ELF-1 (cell line): Measurements from ENCODE around the gene TSPAN16.
"Not testable (repeated sequence)": the region's sequence is repeated elsewhere in the genome, so short reads cannot be mapped to it uniquely, and the experiment has no call there.

Source experiments
- DNase-seq: peaks from one replicate; pipeline ENCODE4 v3.0.0-alpha.2; 2016; ENCODE audit warnings: low read depth, low spot score

TSPAN16 gene

DNA sequence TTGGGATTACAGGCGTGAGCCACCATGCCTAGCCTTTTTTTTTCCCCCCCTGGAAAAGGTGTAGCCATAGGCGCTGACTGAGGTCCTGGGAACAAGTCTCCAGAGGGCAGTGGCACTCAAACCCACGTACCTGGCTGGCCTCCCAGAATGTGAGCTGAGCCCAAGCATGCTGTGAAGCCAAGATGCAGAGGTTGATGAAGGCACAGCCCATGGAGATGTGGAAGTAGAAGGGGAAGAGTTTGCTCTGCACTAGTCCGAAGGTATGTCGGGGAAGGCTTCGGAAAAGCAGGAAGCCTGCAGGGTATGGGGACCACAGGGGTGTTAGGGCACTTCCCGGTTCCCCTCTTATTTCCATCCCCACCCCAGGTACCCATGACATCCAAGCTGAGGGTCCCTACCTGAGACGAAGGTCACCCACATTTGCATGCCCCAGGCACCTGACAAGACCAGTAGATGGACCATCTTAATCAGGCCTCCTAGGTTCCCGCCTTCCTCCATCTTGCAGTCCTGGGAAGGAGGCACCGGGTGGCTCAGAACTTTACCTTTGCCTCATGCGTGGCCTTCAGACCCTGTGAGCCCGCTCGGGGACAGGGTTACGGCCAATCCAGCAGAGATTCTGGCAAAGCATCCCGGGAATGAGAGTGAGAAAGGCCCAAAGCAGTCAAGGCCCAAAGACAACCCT, 49.3 kb downstream of the TSPAN16 start:
- no peak for DNase-seq

DNA sequence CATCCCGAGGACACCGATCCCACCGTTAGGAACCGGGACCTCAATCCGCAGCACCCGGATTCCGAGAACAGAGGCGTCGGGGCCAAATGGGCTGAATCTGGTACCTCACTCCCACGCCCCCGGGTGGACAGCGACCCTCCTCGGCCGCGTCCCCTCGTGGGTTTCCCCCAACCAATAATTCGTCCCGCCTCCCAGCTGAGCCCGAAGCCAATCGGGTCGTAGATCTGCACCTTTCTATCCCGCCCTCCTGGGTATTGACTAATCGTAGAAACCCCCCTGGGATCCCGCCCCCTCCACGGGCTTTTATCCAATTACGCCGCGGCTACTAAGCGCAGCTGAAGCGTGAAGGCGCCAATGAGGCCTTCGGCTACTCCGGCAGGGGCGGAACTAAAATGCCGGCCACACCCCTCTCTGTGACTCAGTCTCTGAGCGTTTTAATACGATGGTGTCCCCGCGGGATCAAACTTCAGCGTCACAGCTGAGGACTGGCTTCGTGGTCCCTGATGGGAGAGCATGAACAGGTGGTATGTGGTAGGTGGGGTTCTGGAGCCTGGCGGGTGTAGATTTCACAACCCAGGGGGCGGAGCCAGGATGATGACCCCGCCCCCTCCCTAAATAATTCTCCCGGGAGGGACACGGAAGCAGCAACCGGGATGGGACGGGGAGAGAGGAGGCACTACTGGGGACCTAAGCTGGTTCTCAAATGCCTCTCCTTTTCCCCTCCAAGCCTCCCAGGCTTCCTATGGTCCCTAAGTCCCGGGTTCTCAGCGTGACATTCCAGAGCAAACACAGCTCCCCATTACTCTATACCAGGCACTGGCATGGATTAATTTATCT, 50.4 kb downstream of the TSPAN16 start, which contains the start of the genes CCDC159 and TMEM205:
CCDC159 (plus strand) TSS at position 416 of the 837 bp plus-strand sequence; CDS start at position 504, 88 bp downstream.
TMEM205 (minus strand) TSS at position 165 of the 837 bp plus-strand sequence. CDS start 649 bp downstream, outside the sequence.
- DNase-seq = peak; percentile 99

DNA sequence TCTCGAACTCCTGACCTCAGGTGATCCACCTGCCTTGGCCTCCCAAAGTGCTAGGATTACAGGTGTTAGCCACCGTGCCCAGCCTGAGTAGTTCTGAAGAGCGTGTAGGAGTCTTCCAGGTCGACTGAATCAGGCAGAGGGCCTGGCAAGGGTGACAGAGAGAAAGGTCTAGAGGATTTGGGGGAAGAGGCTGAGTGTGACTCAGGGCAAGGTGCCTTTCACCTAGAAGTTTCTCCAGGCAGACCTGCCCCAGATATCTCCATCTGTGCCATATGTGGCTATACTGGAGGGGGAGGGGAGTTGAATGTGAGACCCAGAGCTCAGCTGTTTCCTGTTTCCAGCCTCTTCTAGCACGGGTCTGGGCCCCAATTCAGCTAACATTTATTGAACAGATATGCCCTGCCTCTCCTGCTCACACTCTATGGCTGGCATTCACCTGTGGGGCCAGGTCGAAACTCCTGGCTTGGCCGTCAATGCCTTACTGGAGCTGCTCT, 51.6 kb downstream of the TSPAN16 start:
- DNase-seq = no peak

DNA sequence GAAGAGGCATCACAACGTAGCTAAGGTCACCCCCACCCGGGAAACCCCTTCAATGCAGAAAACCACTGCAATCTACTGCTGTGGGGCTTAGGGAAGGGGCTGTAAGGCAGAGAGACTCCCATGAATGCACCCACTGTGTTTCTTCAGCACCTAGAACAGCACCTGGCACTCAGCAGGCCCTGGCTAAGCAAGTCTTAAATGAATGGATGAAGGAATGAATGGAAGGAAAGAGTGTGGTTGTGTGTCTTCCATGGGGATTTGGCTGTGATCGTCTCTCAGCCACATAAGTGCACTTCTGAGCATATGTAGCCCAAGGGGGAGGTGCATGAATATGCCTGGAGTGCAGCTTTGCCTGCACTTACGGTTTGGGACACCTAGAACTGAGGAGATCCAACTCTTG, 53.2 kb downstream of the TSPAN16 start:
- DNase-seq = no peak

DNA sequence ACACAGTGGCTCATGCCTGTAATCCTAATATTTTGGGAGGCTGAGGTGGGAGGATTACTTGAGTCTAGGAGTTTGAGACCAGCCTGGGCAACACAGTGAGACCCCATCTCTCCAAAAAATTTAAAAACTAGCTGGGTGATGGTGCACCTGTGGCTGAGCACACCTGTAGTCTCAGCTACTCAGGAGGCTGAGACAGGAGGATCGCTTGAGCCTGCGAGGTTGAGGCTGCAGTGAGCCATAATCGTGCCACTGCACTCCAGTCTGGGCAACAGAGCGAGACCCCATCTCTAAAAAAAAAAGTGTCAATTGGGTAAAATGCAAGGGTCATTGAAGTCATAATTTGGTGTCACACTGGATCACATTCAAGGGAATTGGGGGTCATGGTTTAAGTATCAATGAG, 58.1 kb downstream of the TSPAN16 start:
- DNase-seq = not testable (repeated sequence)

DNA sequence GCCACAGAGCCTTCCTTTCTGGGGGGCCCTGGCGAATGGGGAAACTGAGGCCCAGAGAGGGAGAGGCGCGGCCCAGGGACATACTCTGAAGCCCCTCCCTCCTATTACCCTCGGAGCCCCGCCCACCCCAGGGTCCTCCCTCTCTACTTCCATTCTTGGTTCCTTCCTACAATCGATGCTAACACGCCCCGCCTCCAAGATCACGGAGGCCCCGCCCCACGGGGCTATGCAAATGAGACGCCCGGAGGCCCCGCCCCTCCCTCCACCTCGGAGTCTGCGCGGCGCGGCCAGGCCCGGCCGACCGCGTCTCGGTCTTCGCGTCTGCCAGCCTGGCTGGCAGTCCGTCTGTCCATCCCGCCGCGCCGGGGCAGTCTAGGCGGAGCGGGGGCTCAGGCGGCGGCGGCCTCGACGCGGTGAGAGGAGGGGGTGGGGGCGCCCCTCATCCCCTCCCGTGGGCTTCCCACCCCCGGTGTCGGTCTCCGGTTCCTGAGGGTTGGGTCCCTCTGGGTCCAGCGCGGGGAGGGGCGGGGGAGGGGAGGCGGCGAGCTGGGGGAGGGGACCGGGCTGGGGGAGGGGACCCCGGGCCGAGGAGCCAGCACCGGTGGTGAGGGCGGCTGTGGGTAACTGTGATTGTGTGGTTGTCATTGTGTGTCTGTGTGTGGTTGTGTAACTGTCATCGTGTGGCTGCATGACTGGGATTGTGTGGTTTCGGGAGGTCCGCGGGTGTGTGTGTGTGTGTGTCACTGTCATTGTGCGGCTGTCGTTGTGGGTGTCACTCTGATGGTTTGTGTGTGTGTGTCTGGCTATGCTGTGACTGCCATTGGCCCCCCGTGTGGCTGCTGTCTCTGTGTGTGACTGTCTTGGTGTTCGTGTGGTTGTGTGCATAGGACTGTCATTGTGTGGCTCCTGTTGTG, 59.5 kb downstream of the TSPAN16 start, which contains the start of gene PLPPR2:
PLPPR2 (plus strand) TSS at position 273 of the 914 bp plus-strand sequence. CDS start 2,242 bp downstream, outside the sequence.
- peak; percentile 91 for DNase-seq

DNA sequence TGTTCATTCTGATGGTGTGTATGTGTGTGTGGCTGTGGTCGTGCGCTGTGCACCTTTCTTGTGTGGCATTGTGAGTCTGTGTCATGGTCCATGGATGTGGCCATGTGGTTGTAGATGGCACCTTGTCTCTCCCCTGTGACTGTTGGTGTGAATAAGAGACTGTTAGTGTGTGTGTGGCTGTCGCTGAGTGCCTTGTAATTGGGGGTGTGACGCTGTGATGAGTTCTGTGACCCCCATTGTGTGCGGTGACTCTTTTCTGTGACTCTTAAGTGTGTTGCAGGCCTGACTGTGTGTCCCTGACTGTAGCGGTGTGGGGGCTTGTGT, 60.1 kb downstream of the TSPAN16 start:
- no peak for DNase-seq

DNA sequence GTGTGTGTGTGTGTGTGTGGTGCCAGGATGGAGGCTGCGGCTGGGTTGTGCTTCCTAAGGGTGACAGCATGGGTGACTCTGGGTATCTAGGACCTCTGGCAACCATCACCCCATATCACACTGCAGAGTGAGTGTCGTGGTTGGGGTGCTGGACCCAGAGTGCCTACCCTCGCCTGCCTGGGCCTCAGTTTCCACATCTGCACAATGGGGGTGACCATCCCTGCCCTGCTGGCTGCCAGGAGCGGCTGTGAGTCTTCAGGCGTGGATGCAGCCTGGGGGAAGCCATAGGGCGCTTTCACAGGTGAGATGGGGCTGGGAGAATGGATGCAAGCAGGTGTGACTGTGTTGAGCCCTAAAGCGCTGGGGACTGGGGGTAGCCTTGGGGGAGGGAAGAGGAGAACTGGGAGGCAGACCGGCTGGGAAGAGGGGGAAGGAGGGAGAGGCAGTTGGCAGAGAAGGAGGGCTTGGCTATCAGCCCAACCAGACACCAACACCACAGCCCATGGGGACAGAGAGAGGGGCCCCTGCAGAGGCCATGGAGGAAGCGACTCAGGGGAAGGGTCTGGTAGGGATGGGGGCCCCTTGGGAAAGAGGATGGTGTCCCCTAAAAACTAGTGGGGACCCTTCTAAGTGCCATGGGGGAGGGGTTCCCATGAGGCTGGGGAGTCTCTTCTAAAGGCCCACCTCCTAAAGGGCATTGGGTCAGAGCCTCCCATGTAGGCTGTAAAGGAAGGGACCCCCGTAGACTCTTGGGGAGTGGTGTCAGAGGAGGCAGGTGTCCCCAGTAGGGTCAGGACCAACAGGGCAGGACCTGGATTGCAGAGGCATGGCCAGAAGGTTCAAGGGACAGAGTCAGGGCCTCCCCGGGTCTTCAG, 61.0 kb downstream of the TSPAN16 start:
- DNase-seq = no peak

DNA sequence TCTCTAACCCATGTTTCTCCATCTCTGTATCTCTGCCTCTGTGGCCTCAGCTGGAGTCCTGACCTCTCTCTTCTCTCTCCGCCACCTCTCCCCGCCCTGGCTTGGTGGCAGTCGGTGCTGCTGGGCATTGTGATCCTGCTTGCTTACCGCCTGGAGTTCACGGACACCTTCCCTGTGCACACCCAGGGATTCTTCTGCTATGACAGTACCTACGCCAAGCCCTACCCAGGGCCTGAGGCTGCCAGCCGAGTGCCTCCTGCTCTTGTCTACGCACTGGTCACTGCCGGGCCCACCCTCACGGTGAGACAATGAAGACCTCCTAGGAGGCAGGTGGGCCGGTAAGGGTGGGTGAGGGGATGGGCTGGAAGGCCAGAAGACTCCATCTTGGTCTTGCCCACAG, 63.5 kb downstream of the TSPAN16 start:
- no peak for DNase-seq

DNA sequence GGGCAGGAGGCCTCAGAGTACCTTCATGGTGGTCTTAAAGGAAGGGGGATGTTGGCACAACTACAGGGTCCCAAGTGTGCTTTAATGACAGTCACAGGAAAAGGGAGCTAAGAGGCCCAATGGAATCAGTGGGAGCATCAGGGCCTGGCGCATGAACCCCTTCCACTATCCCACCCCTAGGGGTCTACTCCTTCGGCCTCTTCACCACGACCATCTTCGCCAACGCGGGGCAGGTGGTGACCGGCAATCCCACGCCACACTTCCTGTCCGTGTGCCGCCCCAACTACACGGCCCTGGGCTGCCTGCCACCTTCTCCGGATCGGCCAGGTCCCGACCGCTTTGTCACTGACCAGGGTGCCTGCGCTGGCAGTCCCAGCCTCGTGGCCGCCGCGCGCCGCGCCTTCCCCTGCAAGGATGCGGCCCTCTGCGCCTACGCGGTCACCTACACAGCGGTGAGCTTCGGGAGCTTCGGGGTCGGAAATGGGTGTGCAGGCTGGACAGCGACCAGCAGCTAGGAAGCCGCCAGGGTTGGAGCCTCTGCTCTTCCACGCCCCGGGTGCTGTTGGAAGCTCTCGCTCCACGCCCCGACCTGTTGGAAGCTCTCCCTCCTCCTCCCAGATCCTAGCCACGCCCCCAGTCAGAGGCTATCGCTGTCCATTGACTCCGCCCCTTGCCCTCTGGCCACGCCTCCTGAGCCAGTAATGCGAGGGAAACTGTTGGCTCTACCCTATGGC, 65.2 kb downstream of the TSPAN16 start:
- DNase-seq = peak; percentile 97

DNA sequence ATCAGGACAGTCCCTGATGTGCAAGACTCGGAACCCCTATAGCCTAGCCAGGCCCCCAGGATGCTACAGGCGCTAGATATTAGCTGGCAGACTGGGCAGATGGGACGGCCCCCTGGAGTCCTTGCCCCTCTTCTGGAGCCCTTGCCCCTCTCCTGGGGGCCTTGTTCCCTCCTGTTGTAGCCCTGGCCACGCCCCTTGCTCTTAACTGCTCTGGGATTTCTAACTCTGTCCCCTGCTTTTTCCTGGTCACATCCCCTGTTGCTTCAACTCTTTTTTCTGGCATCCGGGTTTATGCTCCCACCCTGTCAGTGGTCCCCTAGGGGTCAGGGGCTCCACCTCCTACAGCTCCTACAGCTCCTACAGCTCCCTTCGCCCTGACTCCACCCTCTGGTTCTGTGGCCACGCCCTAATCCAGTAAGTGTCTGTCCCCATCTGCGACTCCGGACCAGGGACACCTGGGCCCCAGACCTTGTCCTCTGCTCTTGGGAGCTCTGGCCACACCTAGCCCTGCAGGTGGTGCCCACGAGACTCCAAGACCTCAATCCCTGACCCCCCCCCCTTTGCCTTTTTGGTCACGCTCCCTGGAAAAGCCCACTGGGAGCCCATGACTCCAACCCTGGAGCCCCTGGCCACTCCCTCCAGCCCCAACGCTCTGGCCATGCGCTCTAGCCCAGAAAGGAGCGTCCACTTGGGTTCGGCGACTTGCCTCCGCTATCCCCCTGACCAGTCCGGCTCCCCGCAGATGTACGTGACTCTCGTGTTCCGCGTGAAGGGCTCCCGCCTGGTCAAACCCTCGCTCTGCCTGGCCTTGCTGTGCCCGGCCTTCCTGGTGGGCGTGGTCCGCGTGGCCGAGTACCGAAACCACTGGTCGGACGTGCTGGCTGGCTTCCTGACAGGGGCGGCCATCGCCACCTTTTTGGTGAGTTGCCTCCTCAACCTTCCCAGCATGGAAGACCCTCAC, 66.1 kb downstream of the TSPAN16 start:
- no peak for DNase-seq

DNA sequence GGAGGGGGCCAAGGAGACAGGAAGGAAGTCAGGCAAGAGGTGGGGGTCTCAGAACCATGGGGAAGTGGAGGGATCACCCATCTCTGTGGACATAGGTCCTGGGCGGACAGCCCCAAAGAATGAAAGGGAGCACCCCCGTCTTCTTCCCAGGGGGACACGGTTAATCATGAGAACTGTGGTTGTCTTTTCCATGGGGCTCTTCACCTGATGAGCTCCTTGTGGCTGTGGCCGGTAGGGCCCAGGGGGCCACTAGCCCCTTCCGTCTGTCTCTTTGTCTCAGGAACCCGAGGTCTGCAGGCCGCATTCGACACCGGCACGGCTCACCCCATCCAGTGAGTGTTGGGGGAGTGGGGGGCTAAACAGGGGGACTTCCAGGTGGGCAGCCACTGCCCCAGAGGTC, 67.9 kb downstream of the TSPAN16 start:
- DNase-seq = no peak

DNA sequence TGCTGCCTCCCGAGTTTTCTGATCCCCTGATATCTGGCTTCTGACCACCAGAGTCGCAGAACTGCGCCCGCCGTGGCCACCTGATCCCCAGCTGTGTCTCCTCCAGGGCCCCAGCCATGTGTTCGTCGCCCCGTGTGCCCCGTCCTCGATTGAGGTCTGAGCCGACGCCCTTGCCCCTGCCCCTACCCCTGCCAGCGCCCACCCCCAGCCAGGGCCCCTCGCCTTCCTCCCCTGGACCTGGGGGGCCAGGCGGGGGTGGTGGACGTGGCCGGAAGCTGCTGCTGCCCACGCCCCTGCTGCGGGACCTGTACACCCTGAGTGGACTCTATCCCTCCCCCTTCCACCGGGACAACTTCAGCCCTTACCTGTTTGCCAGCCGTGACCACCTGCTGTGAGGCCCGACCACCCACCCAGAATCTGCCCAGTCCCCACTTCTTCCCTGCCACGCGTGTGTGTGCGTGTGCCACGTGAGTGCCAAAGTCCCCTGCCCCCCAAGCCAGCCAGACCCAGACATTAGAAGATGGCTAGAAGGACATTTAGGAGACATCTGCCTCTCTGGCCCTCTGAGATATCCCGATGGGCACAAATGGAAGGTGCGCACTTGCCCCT, 68.4 kb downstream of the TSPAN16 start:
- DNase-seq = no peak

DNA sequence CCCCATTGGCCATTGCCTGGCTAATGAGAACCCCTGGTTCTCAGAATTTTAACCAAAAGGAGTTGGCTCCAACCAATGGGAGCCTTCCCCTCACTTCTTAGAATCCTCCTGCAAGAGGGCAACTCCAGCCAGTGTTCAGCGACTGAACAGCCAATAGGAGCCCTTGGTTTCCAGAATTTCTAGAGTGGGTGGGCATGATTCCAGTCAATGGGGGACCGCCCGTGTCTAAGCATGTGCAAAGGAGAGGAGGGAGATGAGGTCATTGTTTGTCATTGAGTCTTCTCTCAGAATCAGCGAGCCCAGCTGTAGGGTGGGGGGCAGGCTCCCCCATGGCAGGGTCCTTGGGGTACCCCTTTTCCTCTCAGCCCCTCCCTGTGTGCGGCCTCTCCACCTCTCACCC, 69.0 kb downstream of the TSPAN16 start:
- no peak for DNase-seq
